NCI-H524 treated with DMSO at 0.1 percent for 48 hours (cell line): Measurements from ENCODE around the gene GCSAML.

ENCODE experiments used
- DNase-seq: peaks from one replicate; lab custom pipeline; 2025; lab: John Stamatoyannopoulos, UW

The GCSAML gene

DNA sequence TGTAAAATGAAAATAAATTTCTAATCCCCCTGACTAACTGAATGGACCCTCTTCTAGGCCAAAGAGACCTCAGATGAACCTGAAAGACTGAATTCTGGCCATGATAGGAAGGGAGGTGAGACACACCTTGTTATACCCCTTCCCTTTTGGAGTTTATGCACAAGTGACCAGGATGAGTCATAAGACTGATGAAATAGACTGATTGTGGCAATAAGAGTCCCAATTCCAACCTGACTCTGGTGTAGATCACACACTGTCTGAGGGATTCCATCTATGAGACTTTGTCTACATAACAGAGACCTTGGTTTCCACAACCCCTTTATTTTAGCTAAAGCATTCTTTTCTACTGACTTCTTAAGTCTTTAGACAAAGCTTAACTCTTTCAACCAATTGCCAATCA is 25.7 kb downstream of the GCSAML start:
- no peak for DNase-seq

DNA sequence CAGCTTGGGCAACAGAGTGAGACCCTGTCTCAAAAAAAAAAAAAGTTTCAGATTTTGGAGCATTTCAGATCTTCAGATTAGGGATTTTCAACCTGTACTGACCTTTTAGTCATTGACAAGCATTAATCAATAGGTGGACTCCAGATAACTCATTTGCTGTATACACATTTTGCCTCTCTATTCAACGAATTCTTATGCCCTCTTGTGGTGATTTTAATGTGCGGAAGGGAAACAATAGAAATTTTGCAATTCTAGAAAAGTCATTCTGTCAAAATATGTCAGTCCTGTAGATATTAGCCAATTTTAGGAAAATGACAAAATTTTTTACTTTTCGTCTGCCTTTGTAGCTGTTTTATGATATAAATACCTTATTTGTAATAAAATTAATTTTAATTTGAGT is 27.6 kb downstream of the GCSAML start:
- no peak for DNase-seq

DNA sequence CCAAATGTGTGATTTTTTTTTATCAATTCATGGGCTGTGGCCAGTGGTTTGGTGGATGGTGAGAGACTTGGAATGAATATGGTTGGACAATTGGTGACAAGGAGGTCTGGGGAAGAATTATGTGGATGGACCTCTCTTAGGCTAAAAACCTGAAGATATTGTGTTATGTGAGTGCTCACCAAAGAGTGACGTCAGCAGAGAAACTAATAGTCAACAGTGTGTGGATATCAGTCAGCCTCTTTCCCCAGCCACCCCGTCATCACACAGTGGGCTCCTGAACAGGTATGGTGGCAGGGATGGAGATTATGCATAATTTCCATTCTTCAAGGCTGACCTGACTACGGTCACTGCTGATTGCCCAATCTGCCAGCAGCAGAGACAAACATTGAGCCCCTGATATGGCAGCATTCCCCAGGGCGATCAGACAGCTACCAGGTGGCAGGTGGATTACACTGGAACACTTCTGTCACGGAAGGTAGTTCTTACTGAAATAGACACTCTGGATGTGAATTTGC is 30.1 kb downstream of the GCSAML start:
- no peak for DNase-seq

DNA sequence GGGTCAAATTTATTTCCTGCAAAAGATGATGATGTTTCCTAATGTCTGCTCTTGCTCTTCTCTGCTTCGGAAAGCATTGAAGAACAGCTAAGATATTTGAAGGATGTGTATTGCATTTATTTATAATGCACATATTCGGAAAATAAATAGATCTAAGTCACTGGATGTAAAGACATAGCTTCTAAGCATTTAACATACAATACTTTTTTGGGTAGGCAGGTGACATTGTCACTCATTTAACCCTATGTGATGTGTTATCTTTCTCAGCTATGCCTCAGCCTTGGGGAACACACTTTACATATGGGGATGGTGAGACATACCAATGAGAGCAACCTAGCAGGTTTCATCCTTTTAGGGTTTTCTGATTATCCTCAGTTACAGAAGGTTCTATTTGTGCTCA is 39.1 kb downstream of the GCSAML start, which contains the start of gene OR2G2:
OR2G2 (plus strand) TSS at position 301 of the 400 bp plus-strand sequence; CDS start at position 301, 0 bp downstream.
- no peak for DNase-seq

DNA sequence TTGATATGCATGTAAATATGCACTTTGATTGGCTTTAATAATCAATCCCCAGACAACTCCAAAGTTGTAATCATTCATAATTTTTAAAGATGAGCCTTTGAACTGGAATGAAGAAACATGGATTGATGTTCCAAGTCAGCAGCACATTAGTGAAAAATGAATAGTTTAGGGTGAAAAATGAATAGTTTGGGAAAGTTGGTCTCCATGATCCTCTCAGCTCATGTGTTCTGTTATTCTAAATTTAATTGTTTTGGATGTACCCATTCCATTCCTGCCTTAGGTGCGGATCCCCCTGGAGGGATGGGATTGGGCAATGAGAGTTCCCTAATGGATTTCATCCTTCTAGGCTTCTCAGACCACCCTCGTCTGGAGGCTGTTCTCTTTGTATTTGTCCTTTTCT is 56.4 kb downstream of the GCSAML start, which contains the start of gene OR2G3:
OR2G3 (plus strand) TSS at position 301 of the 400 bp plus-strand sequence; CDS start at position 301, 0 bp downstream.
- no peak for DNase-seq

DNA sequence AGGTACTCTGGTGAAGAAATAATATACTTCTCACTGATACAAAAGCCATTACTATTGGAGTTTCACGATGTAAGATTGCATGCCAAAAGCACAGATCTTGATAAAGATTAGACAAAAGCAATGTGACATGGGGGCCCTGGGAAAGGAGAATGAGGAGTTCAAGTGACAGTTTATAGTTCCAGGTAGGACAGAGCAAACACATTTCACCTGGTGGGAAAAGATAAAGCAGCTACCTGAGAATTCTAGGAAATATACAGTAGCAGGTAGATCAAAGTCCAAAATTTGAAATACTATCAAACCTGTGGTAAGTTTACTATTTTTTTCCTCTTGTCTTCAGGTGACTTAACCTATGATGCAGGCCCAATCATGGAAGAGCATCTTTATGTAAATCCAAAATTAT is 64.5 kb downstream of the GCSAML start:
- no peak for DNase-seq

DNA sequence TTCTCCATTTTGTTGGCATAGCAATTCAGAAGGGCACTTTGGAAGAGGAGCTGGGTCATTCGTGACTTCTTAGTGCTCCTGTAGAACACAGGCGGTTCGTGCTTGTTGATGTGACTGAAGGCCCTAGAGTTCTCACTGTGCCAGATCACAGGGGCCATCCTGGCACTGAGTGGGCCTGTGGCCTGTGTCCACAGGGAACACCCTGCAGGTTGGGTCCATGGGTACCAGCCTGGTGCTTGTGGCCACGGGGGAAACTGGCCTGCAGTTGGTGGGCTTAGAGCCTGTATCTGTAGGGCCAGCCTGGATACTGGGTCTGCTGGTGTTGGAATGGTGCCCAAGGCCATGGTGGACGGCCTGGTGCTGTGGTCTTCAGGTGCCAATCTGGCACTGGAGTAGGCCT is 65.7 kb downstream of the GCSAML start:
- DNase-seq, result no peak
